Keratinocyte (primary cell): ENCODE results near the gene SLC49A4. TPM values are rescaled to one million over a fixed set of nuclear protein-coding genes. Genes with fewer than 3 reads are reported as not detected.

ENCODE experiments used
- DNase-seq: peaks from one replicate; pipeline ENCODE4 v3.0.0-alpha.2; 2011; ENCODE audit warnings: low read depth, missing footprints, low spot score
- FAIRE-seq: peaks from 2 replicates; lab custom pipeline; 2011; peaks lifted over from hg19 to GRCh38; lab: Jason Lieb, UNC
- H2AFZ ChIP-seq: 2 replicates; pipeline ENCODE4 v1.6.0; 2012; ENCODE audit warnings: low read length, control low read depth, inconsistent platforms; ENCODE audit not compliant: control insufficient read depth
- H3K27ac ChIP-seq: 2 replicates; pipeline ENCODE4 v1.5.1; 2011; ENCODE audit warnings: low read length; ENCODE audit not compliant: control insufficient read depth, insufficient read depth
- H3K27me3 ChIP-seq: 3 replicates; pipeline ENCODE4 v1.6.0; 2011; ENCODE audit warnings: low read length; ENCODE audit not compliant: control insufficient read depth, insufficient read depth; ENCODE audit errors: extremely low read depth
- H3K36me3 ChIP-seq, 2 experiments: 2 replicates in 1 of 2; 3 replicates in 1 of 2; pipeline ENCODE4 v1.5.1; 2011; ENCODE audit warnings: low read length in 2 of 2, mild to moderate bottlenecking in 1 of 2; ENCODE audit not compliant: control insufficient read depth in 2 of 2, insufficient read depth in 2 of 2; ENCODE audit errors: extremely low read depth in 1 of 2
- H3K4me1 ChIP-seq: 3 replicates; pipeline ENCODE4 v1.5.1; 2011; ENCODE audit warnings: low read length; ENCODE audit not compliant: control insufficient read depth, insufficient read depth; ENCODE audit errors: extremely low read depth
- H3K4me2 ChIP-seq: 3 replicates; pipeline ENCODE4 v1.6.0; 2011; ENCODE audit warnings: low read depth, low read length; ENCODE audit not compliant: control insufficient read depth, insufficient read depth; ENCODE audit errors: extremely low read depth
- H3K4me3 ChIP-seq, 3 experiments: fragments of 200-600 bp in 1 of 3; sonication (generic) in 1 of 3; 2 replicates in 2 of 3; 3 replicates in 1 of 3; pipeline ENCODE4 v1.5.1; 2011 to 2016; ENCODE audit warnings: low read length in 3 of 3, mild to moderate bottlenecking in 3 of 3, control low read depth in 2 of 3, inconsistent platforms in 1 of 3, low read depth in 1 of 3, mixed read lengths in 1 of 3, mixed run types in 1 of 3, moderate library complexity in 1 of 3; ENCODE audit not compliant: control insufficient read depth in 2 of 3, insufficient read depth in 2 of 3; ENCODE audit errors: extremely low read depth in 1 of 3
- H3K79me2 ChIP-seq: 2 replicates; pipeline ENCODE4 v1.6.0; 2012; ENCODE audit warnings: low read length; ENCODE audit not compliant: control insufficient read depth, insufficient read depth
- H3K9ac ChIP-seq: 3 replicates; pipeline ENCODE4 v1.6.0; 2011; ENCODE audit warnings: low read length; ENCODE audit not compliant: control insufficient read depth, insufficient read depth; ENCODE audit errors: extremely low read depth
- H3K9me1 ChIP-seq: 3 replicates; pipeline ENCODE4 v1.6.0; 2011; ENCODE audit warnings: low read length; ENCODE audit not compliant: control insufficient read depth, insufficient read depth; ENCODE audit errors: extremely low read depth
- H3K9me3 ChIP-seq: 2 replicates; pipeline ENCODE4 v1.5.1; 2012; ENCODE audit warnings: low read depth, low read length; ENCODE audit not compliant: control insufficient read depth
- H4K20me1 ChIP-seq: 3 replicates; pipeline ENCODE4 v1.6.0; 2011; ENCODE audit warnings: low read length; ENCODE audit not compliant: control insufficient read depth, insufficient read depth; ENCODE audit errors: extremely low read depth
- EZH2 ChIP-seq: IDR thresholded peaks from one replicate; pipeline ENCODE4 v1.6.1; 2012; ENCODE audit warnings: inconsistent platforms, mild to moderate bottlenecking, low read length, moderate library complexity
- dilution Hi-C: fragments of 300-500 bp; cut with MboI; formaldehyde crosslinking; loops from one replicate; pipeline ENCODE4 v1.7.0; 2020; ENCODE audit warnings: low sequenced_read_pairs; ENCODE audit not compliant: extremely low pct_ligation_motif_present
- polyA plus RNA-seq, 5 experiments: library from polyadenylated mRNA; depleted of rRNA in 3 of 5; stranded (reverse) in 3 of 5; stranded (forward) in 1 of 5; unstranded in 1 of 5; fragments of >200 nt; gene quantifications; 1 replicate in 1 of 5; 2 replicates in 3 of 5; 3 replicates in 1 of 5; pipeline versions ENCODE4 v1.2.1 to v1.2.3, GENCODE V29; 2011 to 2012; ENCODE audit warnings: missing spikeins in 2 of 5, low read depth in 1 of 5, low replicate concordance in 1 of 5
- TF ChIP-seq, protein P1 (sequence below), 3 experiments: IDR thresholded peaks in 1 of 3; conservative IDR thresholded peaks in 1 of 3; optimal IDR thresholded peaks in 1 of 3; 2 replicates in 2 of 3; 3 replicates in 1 of 3; pipeline versions ENCODE3 to v1.5.1; 2011; ENCODE audit warnings: low read length in 3 of 3, mild to moderate bottlenecking in 3 of 3, moderate library complexity in 2 of 3, control low read depth in 1 of 3, inconsistent platforms in 1 of 3; ENCODE audit not compliant: insufficient read depth in 2 of 3; ENCODE audit errors: extremely low read depth in 1 of 3

The SLC49A4 gene
- polyA plus RNA-seq, 1 donor (not counting 4 experiments of a cell fraction or from before 2014, with no cell fraction given): 18.2 TPM

DNA sequence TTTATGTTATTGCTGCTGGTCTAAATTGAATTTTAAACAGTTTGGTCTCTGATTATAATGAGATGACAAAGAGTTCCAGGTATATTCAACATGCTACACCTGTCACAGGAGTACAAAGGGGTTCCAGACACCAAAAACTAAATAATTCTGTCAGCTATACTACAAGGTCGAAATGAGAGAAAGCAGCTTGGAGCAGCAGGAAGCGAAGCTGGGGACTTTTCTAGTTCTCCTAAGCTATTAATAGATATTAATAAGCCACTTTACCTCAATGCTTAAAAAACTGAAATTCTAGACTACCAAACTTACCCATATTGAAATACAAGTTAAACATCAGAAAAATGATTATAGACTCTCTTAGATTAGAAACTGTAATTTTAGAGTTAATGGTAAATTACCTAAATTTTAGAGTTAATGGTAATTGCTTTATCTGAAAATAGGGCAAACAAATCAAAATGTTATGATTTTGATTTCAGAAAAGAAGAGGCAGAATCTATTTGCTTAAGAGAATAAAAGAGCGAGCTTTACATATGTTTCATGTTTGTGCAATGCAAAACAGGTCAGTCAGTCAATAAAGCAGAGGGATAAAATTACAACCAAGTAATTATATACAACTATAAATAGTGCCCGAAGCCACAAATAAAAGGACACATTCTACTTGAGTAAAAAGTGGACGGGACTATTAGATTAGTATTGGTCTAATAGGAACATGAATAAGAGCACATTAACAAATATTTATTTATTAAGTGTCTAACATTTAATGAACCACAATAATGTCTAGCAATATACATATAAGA lies 18.0 kb upstream of the SLC49A4 start:
- TF ChIP-seq, protein P1, sequence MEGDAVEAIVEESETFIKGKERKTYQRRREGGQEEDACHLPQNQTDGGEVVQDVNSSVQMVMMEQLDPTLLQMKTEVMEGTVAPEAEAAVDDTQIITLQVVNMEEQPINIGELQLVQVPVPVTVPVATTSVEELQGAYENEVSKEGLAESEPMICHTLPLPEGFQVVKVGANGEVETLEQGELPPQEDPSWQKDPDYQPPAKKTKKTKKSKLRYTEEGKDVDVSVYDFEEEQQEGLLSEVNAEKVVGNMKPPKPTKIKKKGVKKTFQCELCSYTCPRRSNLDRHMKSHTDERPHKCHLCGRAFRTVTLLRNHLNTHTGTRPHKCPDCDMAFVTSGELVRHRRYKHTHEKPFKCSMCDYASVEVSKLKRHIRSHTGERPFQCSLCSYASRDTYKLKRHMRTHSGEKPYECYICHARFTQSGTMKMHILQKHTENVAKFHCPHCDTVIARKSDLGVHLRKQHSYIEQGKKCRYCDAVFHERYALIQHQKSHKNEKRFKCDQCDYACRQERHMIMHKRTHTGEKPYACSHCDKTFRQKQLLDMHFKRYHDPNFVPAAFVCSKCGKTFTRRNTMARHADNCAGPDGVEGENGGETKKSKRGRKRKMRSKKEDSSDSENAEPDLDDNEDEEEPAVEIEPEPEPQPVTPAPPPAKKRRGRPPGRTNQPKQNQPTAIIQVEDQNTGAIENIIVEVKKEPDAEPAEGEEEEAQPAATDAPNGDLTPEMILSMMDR (optimal IDR thresholded peaks at IDR 0.05 in 1 of 3, IDR thresholded peaks at IDR 0.05 in 1 of 3, conservative IDR thresholded peaks at IDR 0.05 in 1 of 3; ENCODE audit: extremely low read depth in 1 of 3, insufficient read depth in 2 of 3, low read length in 3 of 3): no peak
- TF ChIP-seq EZH2: no peak
- no peak for DNase-seq
- no peak for FAIRE-seq
- Histone ChIP-seq H3K9me3 (no peaks in the 10 kb centered on the region), H3K4me3 (no peak overlapping the region), H3K27ac (no peak overlapping the region), H3K4me2 (no peak overlapping the region), H3K9me1 (no peaks in the 10 kb centered on the region), H2AFZ (no peak overlapping the region), H3K9ac (no peak overlapping the region), H4K20me1 (no peaks in the 10 kb centered on the region), H3K36me3 (no peaks in the 10 kb centered on the region), H3K4me1 (no peaks in the 10 kb centered on the region), H3K27me3 (no peaks in the 10 kb centered on the region), H3K79me2 (no peaks in the 10 kb centered on the region)
- dilution Hi-C loops: no loop called here

DNA sequence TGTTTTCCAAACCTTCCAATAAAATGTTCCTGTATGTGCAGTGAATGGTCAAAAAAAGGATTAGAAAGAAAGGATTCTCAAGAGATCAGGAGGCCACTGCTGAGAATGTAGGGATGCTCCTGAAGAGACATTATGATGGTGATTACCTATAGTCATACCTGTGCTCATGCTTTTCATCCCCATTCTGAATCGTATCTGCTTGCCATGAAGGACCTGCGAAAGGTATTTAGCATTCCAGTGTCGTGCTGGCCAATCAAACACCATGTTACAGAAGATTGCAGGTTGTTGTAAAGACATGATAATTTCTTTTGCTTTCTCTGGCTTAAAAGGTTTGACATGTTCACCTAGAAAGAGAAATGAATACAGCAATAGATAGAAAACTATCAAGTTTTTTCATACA lies 17.3 kb upstream of the SLC49A4 start:
- H2AFZ ChIP-seq: no peak overlapping the region
- no peaks in the 10 kb centered on the region for H3K9me3 ChIP-seq
- no peaks in the 10 kb centered on the region for H3K36me3 ChIP-seq
- dilution Hi-C loops: no loop called here
- no peak for DNase-seq
- no peaks in the 10 kb centered on the region for H3K9me1 ChIP-seq
- TF ChIP-seq EZH2: no peak
- TF ChIP-seq, protein P1 (optimal IDR thresholded peaks at IDR 0.05 in 1 of 3, IDR thresholded peaks at IDR 0.05 in 1 of 3, conservative IDR thresholded peaks at IDR 0.05 in 1 of 3; ENCODE audit: extremely low read depth in 1 of 3, insufficient read depth in 2 of 3, low read length in 3 of 3): no peak
- no peak overlapping the region for H3K27ac ChIP-seq
- H3K4me3 ChIP-seq: no peak overlapping the region
- no peaks in the 10 kb centered on the region for H3K27me3 ChIP-seq
- no peak overlapping the region for H3K4me2 ChIP-seq
- no peak overlapping the region for H3K9ac ChIP-seq
- no peaks in the 10 kb centered on the region for H3K79me2 ChIP-seq
- no peak for FAIRE-seq
- H4K20me1 ChIP-seq: no peaks in the 10 kb centered on the region
- no peaks in the 10 kb centered on the region for H3K4me1 ChIP-seq
